PFSK-1 (cell line): ENCODE results near the gene KIF5C.

ENCODE experiments used
- FOXP2 ChIP-seq: optimal IDR thresholded peaks from 2 replicates; pipeline ENCODE3; 2011; ENCODE audit warnings: borderline replicate concordance, control low read depth, inconsistent platforms; ENCODE audit not compliant: insufficient read depth; ENCODE audit errors: extremely low read length, extremely low read depth
- POLR2AphosphoS5 ChIP-seq: IDR thresholded peaks from 2 replicates; pipeline ENCODE4 v1.6.1; 2012; ENCODE audit warnings: low read depth, mild to moderate bottlenecking, control low read depth, low read length, moderate library complexity
- REST ChIP-seq, 2 experiments: IDR thresholded peaks; 2 replicates each; pipeline versions ENCODE4 v1.6.1 to v1.8.0; 2011 to 2012; ENCODE audit warnings: low read depth in 2 of 2, low read length in 2 of 2, control low read depth in 1 of 2, inconsistent platforms in 1 of 2, mild to moderate bottlenecking in 1 of 2, moderate library complexity in 1 of 2; ENCODE audit not compliant: insufficient read depth in 1 of 2
- SIN3A ChIP-seq: IDR thresholded peaks from 2 replicates; pipeline ENCODE4 v1.6.1; 2012; ENCODE audit warnings: mild to moderate bottlenecking, low read length, moderate library complexity, borderline replicate concordance; ENCODE audit not compliant: insufficient read depth
- TAF1 ChIP-seq: IDR thresholded peaks from 2 replicates; pipeline ENCODE4 v1.6.1; 2012; ENCODE audit warnings: low read length, control low read depth, borderline replicate concordance; ENCODE audit not compliant: insufficient read depth

KIF5C gene

DNA sequence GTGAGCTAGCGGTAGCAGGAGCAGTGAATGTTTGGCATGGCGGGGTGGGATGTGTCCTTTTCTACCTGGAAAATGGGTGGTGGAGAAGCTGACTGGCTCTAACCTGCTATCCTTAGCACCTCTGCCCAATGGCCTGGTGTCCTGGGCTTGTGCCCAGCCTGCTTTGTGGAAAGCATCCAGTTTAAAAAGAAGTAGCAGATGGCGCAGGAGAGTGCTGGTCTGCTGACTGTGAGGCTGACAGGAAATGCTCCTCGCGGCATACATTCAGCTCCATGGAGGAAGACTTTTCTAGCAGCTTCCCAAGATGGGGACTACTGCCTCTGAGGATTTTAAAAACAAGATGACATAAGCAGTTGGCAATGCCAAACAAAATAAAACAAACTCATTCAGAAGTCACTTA is 107.3 kb downstream of the KIF5C start:
- no peak for TF ChIP-seq POLR2AphosphoS5
- no peak for TF ChIP-seq FOXP2
- no peak for TF ChIP-seq REST (IDR thresholded peaks at IDR 0.05; ENCODE audit: insufficient read depth in 1 of 2, low read depth in 2 of 2, low read length in 2 of 2)
- TF ChIP-seq SIN3A = no peak
- TF ChIP-seq TAF1 = no peak

- TF ChIP-seq REST (IDR thresholded peaks at IDR 0.05; ENCODE audit: insufficient read depth in 1 of 2, low read depth in 2 of 2, low read length in 2 of 2) (no peak), FOXP2 (no peak), SIN3A (no peak), TAF1 (no peak), POLR2AphosphoS5 (no peak)
These were observed 108.9 kb downstream of the KIF5C start for GRCh38 chr2:148983896-148984295.

DNA sequence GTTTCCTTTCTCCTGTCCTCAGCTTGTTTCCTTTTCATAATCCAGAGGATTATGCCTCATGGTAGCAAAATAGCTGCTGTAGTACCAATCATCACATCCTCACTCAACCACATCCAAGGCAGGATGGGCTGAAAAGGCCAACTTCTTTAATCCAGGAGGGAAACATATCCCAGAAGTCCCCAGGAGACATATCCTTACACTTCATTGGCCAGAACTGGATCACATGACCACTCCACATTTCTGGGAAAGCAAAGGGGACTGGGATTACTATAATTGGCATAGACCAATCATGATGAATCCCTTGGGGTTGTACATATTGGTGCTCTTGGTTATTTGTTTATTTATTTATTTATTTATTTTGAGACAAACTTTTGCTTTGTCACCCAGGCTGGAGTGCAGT is 109.4 kb downstream of the KIF5C start:
- no peak for TF ChIP-seq SIN3A
- TF ChIP-seq FOXP2 = no peak
- TF ChIP-seq REST (IDR thresholded peaks at IDR 0.05; ENCODE audit: insufficient read depth in 1 of 2, low read depth in 2 of 2, low read length in 2 of 2) = no peak
- TF ChIP-seq POLR2AphosphoS5 = no peak
- TF ChIP-seq TAF1 = no peak

DNA sequence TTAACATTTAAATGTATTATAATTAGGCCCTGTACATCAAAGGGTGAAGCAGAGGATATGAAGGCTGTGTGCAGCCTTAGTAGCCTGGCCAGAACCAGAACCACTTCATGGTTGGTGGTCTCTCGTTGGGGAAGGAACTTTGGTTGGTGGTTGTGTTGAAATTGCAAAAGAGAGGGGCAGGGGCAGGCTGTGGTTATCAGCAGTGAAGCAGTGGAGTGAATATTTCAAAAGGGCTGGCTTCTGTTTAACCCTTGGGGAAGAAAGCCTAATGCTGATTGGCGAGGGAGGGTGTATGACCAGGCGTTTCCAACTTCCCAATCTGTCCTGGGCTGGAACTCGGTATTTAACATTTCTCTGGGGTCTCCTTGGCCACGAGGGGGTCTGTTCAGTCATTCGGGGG is 112.3 kb downstream of the KIF5C start:
- no peak for TF ChIP-seq POLR2AphosphoS5
- TF ChIP-seq FOXP2 = no peak
- TF ChIP-seq REST (IDR thresholded peaks at IDR 0.05; ENCODE audit: insufficient read depth in 1 of 2, low read depth in 2 of 2, low read length in 2 of 2) = no peak
- TF ChIP-seq SIN3A = no peak
- no peak for TF ChIP-seq TAF1

GRCh38 chr2:148988337-148988736 is 113.3 kb downstream of the KIF5C start:
- TF ChIP-seq POLR2AphosphoS5 (no peak), FOXP2 (no peak), TAF1 (no peak), SIN3A (no peak), REST (IDR thresholded peaks at IDR 0.05; ENCODE audit: insufficient read depth in 1 of 2, low read depth in 2 of 2, low read length in 2 of 2) (no peak)
